Caco-2 (cell line): ENCODE data around the gene SMAD7. TPM values are rescaled to one million over a fixed set of nuclear protein-coding genes. Genes with fewer than 3 reads are reported as not detected.

ENCODE experiments used
- BruUV-seq: library from RNA; stranded (reverse); fragments of 400-500 nt; replicated peaks from 2 replicates; lab custom pipeline; 2021; lab: Mats Ljungman, UMichigan
- CTCF ChIA-PET: fragments of 300-600 bp; sonication (Branson Sonifier 250); formaldehyde crosslinking; loops from one replicate; lab custom pipeline; 2022; ENCODE audit warnings: antibody characterized with exemption; lab: Charles Lee
- POLR2A ChIA-PET: fragments of 300-600 bp; sonication (Branson Sonifier 250); formaldehyde crosslinking; loops from one replicate; lab custom pipeline; 2022; ENCODE audit warnings: antibody characterized with exemption; lab: Charles Lee
- DNase-seq, 2 experiments: peaks; one replicate each; pipeline versions ENCODE4 v3.0.0 to v3.0.0-alpha.2; 2020 to 2022
- H3K27me3 ChIP-seq: replicated peaks from 2 replicates; pipeline ENCODE4 v1.6.0; 2011; ENCODE audit warnings: low read length; ENCODE audit not compliant: control insufficient read depth, insufficient read depth
- H3K36me3 ChIP-seq: 2 replicates; pipeline ENCODE4 v1.5.1; 2011; ENCODE audit warnings: low read length; ENCODE audit not compliant: control insufficient read depth, insufficient read depth
- H3K4me1 ChIP-seq: fragments of 250-450 bp; sonication (Bioruptor Pico); 2 replicates; pipeline ENCODE4 v1.5.1; 2020; ENCODE audit warnings: mild to moderate bottlenecking
- H3K4me3 ChIP-seq: 2 replicates; pipeline ENCODE4 v1.5.1; 2011; ENCODE audit warnings: low read depth, mild to moderate bottlenecking, control low read depth, low read length
- H3K9me3 ChIP-seq: fragments of 250-450 bp; sonication (Bioruptor Pico); 2 replicates; pipeline ENCODE4 v1.5.1; 2020; ENCODE audit warnings: mild to moderate bottlenecking, moderate library complexity
- H3K27ac Mint-ChIP-seq: one replicate; pipeline ENCODE4 v1.8.0; 2022; ENCODE audit warnings: mixed read lengths; ENCODE audit not compliant: unreplicated experiment
- H3K27me3 Mint-ChIP-seq: one replicate; pipeline ENCODE4 v1.8.0; 2022; ENCODE audit warnings: mixed read lengths; ENCODE audit not compliant: insufficient read depth, unreplicated experiment
- H3K36me3 Mint-ChIP-seq: one replicate; pipeline ENCODE4 v1.8.0; 2022; ENCODE audit warnings: mild to moderate bottlenecking, mixed read lengths; ENCODE audit not compliant: insufficient read depth, unreplicated experiment
- H3K4me1 Mint-ChIP-seq: one replicate; pipeline ENCODE4 v1.8.0; 2022; ENCODE audit warnings: low read depth, mixed read lengths; ENCODE audit not compliant: unreplicated experiment
- H3K4me3 Mint-ChIP-seq: one replicate; pipeline ENCODE4 v1.8.0; 2022; ENCODE audit warnings: mild to moderate bottlenecking, moderate library complexity, mixed read lengths; ENCODE audit not compliant: unreplicated experiment
- H3K9me3 Mint-ChIP-seq: one replicate; pipeline ENCODE4 v1.8.0; 2022; ENCODE audit warnings: mixed read lengths; ENCODE audit not compliant: unreplicated experiment
- CTCF ChIP-seq, 2 experiments: fragments of 200-600 bp in 1 of 2; IDR thresholded peaks; 1 replicate in 1 of 2; 2 replicates in 1 of 2; pipeline versions ENCODE4 v1.5.1 to v1.8.0; 2011 to 2022; ENCODE audit warnings: antibody characterized with exemption in 1 of 2, control low read depth in 1 of 2, inconsistent platforms in 1 of 2, low read depth in 1 of 2, low read length in 1 of 2, mild to moderate bottlenecking in 1 of 2, moderate library complexity in 1 of 2; ENCODE audit not compliant: insufficient read depth in 1 of 2, severe bottlenecking in 1 of 2, unreplicated experiment in 1 of 2
- intact Hi-C: fragments of 100-400 bp; cut with micrococcal nuclease; formaldehyde crosslinking; loops from one replicate; pipeline ENCODE4 v1.10.0; 2022; ENCODE audit not compliant: unreplicated experiment
- total RNA-seq: library from RNA; stranded (reverse); gene quantifications from 2 replicates; pipeline ENCODE4 v1.2.3, GENCODE V29; 2022

The SMAD7 gene
- total RNA-seq, 1 experiment from 2014 or later: 9.3 TPM

GRCh38 chr18:48902023-48902855 is 48.5 kb downstream of the SMAD7 start:
- POLR2A ChIA-PET: no interaction called here
- Histone ChIP-seq H3K36me3 (no peaks in the 10 kb centered on the region), H3K9me3 (no peaks in the 10 kb centered on the region), H3K4me3 (no peak overlapping the region), H3K27me3 (no peaks in the 10 kb centered on the region), H3K4me1 (no peaks in the 10 kb centered on the region)
- no peak overlapping the region for H3K27ac Mint-ChIP-seq
- no peaks in the 10 kb centered on the region for H3K36me3 Mint-ChIP-seq
- H3K27me3 Mint-ChIP-seq: no peaks in the 10 kb centered on the region
- TF ChIP-seq CTCF (IDR thresholded peaks at IDR 0.05; ENCODE audit: insufficient read depth in 1 of 2, low read depth in 1 of 2, low read length in 1 of 2, severe bottlenecking in 1 of 2, unreplicated experiment in 1 of 2): no peak
- no peak overlapping the region for H3K4me3 Mint-ChIP-seq
- intact Hi-C loops: no loop called here
- CTCF ChIA-PET: no interaction called here
- no peaks in the 10 kb centered on the region for H3K4me1 Mint-ChIP-seq
- peaks cover 15% of the 10 kb centered on the region for H3K9me3 Mint-ChIP-seq
- no TSS peak for BruUV-seq
- no peak for DNase-seq

DNA sequence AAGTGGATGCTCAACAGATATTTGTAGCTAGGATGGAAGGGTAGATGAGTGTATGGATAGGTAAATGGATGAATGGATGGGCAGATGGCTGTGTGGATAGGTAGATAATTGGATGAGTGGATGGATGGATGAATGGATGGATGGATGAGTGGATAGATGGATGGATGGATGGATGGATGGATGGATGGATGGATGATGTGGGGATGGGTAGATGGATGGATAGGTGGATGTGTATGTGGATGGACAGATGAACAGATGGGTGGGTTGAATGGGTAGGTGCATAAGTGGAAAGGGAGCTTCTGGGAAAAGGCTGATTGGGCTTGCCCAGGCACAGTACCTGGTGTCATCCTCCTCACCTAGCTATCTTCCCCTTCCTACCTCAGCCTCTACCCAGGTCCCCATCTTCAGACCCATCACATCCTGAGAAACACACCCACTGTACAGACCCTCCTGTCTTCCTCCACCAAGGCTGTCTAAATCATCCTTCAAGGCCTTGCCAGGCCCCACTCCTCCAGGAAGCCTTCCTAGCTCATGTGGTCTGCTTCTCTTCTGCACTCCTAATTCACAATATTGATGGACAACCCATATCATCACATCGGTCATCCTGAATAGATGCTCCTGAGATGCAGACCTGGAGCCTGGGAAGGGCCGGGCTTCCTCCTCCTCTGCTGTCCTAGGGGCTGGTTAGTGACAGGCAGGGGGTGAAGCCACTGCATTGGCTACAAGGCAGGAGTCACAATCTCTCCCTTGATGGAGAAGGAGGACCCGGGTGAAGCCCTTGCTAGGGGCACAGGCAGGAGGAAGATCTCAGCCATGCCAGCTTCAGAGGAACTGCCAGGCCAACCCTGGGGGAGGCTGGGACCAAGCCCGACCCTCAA is 49.4 kb downstream of the SMAD7 start:
- H3K4me1 ChIP-seq: no peaks in the 10 kb centered on the region
- Mint-ChIP-seq H3K27ac (no peak overlapping the region), H3K9me3 (peaks cover 15% of the 10 kb centered on the region), H3K36me3 (no peaks in the 10 kb centered on the region), H3K4me1 (no peaks in the 10 kb centered on the region), H3K4me3 (no peak overlapping the region), H3K27me3 (no peaks in the 10 kb centered on the region)
- intact Hi-C loops: no loop called here
- no peaks in the 10 kb centered on the region for H3K36me3 ChIP-seq
- no peaks in the 10 kb centered on the region for H3K27me3 ChIP-seq
- DNase-seq: no peak
- no peak for TF ChIP-seq CTCF (IDR thresholded peaks at IDR 0.05; ENCODE audit: insufficient read depth in 1 of 2, low read depth in 1 of 2, low read length in 1 of 2, severe bottlenecking in 1 of 2, unreplicated experiment in 1 of 2)
- ChIA-PET CTCF (no interaction called here), POLR2A (no interaction called here)
- H3K4me3 ChIP-seq: no peak overlapping the region
- no peaks in the 10 kb centered on the region for H3K9me3 ChIP-seq
- BruUV-seq: no TSS peak

- Histone ChIP-seq H3K4me3 (no peak overlapping the region), H3K36me3 (no peaks in the 10 kb centered on the region), H3K27me3 (no peaks in the 10 kb centered on the region), H3K4me1 (no peaks in the 10 kb centered on the region), H3K9me3 (no peaks in the 10 kb centered on the region)
- intact Hi-C loops: no loop called here
- no TSS peak for BruUV-seq
- H3K27me3 Mint-ChIP-seq: no peaks in the 10 kb centered on the region
- H3K9me3 Mint-ChIP-seq: peaks cover 15% of the 10 kb centered on the region
- no peaks in the 10 kb centered on the region for H3K4me1 Mint-ChIP-seq
- no peak for DNase-seq
- ChIA-PET CTCF (no interaction called here), POLR2A (no interaction called here)
- no peak for TF ChIP-seq CTCF (IDR thresholded peaks at IDR 0.05; ENCODE audit: insufficient read depth in 1 of 2, low read depth in 1 of 2, low read length in 1 of 2, severe bottlenecking in 1 of 2, unreplicated experiment in 1 of 2)
- H3K4me3 Mint-ChIP-seq: no peak overlapping the region
- H3K27ac Mint-ChIP-seq: no peak overlapping the region
- no peaks in the 10 kb centered on the region for H3K36me3 Mint-ChIP-seq
Observed at GRCh38 chr18:48900469-48900868, 50.3 kb downstream of the SMAD7 start.
